GM12892 (cell line): ENCODE data around the gene ADSS1.

Source experiments
- POLR2A ChIP-seq: IDR thresholded peaks from 2 replicates; pipeline ENCODE4 v1.6.1; 2011; ENCODE audit warnings: low read depth, low read length, control low read depth
- POLR2AphosphoS5 ChIP-seq: IDR thresholded peaks from 2 replicates; pipeline ENCODE4 v1.6.1; 2011; ENCODE audit warnings: low read depth, low read length, control low read depth
- TAF1 ChIP-seq: IDR thresholded peaks from 2 replicates; pipeline ENCODE4 v1.6.1; 2011; ENCODE audit warnings: low read depth, mild to moderate bottlenecking, control low read depth, low read length, borderline replicate concordance

DNA sequence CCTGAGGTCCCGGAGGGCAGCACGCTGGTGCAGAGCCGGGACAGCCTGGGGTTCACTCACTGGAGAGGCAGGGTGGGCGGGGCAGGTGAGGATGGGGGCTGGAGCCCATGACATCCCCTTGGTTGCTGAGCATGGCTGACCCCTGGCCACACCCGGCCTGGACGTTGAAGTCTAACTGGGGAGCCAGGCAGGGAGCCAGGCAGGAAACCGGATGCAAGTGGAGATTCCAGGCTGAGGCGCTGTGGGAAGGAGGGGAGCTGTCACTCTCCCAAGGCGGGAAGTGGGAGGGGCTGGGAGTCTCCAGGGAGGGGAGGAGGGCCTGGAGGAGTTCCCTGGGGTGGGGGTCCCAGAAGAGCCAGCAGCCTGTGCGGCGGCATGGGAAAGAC lies 42.3 kb upstream of the ADSS1 start:
- TF ChIP-seq POLR2A: no peak
- no peak for TF ChIP-seq POLR2AphosphoS5
- TF ChIP-seq TAF1: no peak
